DOHH2 (cell line): ENCODE results near the gene CTBP1.

Experiments used
- EZH2phosphoT487 ChIP-seq: fragments of 200-600 bp; sonication (generic); IDR thresholded peaks from 2 replicates; pipeline ENCODE4 v1.6.1; 2017; ENCODE audit warnings: borderline replicate concordance, mild to moderate bottlenecking, antibody characterized with exemption, low read length, moderate library complexity, mixed read lengths
- TF ChIP-seq, protein P1 (sequence below): fragments of 200-600 bp; sonication (generic); IDR thresholded peaks from one replicate; pipeline ENCODE4 v1.5.1; 2014; ENCODE audit warnings: antibody characterized with exemption, mild to moderate bottlenecking, low read depth, low read length; ENCODE audit not compliant: poor library complexity, severe bottlenecking

DNA sequence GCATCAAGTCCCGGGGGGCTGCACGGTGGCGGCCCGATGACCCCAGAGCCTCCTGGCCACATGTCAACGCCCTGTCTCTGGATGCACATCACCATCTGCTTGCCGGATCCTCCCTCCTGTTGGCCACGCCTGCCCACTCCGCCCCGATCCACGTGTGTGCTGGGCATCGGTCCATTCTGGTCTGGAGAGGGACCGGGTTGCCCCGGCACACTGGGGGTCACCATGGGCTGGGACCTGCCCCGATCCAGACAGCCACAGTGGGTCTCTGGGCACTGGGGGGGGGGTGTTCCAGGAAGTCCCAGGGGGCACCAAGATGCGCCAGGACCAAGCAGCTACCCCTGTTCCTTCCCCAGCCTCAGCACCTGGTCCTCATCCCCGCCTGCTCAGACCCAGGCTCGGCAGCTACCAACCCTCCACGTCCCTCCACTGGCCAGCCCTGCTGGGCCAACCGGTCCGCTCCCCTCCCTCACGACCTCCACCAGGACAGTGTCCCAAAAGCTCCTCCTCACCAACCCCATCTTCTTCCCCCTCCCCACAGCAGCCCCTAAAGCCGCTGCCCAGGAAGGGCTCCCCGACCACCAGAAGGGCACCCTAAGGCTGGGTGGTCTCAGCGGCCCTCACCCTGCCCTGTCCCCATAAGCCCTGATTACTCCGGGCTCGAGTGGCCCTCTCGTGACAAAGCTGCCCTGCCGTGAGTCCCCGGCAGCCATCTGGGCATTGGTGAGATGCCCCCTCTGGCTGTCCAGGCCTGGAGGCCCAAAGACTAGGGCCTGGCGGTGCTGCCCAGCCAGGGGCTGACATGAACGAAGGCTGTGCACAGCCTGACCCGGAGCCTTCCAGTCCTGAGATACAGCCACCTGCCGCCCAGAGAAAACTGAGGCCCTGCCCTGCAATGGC, 4.6 kb downstream of the CTBP1 start:
- TF ChIP-seq, protein P1, sequence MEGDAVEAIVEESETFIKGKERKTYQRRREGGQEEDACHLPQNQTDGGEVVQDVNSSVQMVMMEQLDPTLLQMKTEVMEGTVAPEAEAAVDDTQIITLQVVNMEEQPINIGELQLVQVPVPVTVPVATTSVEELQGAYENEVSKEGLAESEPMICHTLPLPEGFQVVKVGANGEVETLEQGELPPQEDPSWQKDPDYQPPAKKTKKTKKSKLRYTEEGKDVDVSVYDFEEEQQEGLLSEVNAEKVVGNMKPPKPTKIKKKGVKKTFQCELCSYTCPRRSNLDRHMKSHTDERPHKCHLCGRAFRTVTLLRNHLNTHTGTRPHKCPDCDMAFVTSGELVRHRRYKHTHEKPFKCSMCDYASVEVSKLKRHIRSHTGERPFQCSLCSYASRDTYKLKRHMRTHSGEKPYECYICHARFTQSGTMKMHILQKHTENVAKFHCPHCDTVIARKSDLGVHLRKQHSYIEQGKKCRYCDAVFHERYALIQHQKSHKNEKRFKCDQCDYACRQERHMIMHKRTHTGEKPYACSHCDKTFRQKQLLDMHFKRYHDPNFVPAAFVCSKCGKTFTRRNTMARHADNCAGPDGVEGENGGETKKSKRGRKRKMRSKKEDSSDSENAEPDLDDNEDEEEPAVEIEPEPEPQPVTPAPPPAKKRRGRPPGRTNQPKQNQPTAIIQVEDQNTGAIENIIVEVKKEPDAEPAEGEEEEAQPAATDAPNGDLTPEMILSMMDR, result no peak
- no peak for TF ChIP-seq EZH2phosphoT487
